ENCODE data around the gene DYRK1B.
"Not testable (repeated sequence)": the region's sequence is repeated elsewhere in the genome, so short reads cannot be mapped to it uniquely, and the experiment has no call there.

- not testable (repeated sequence) for TF ChIP-seq CTCF, EZH2 (IDR thresholded peaks at IDR 0.05)
Measured at GRCh38 chr19:39878866-39879265, 44.9 kb upstream of the DYRK1B start.

Data from neural progenitor cell (in vitro differentiated cells).